Lower leg skin (tissue), 4 donors: Measurements from ENCODE around the gene PEDS1. TPM values are rescaled to one million over a fixed set of nuclear protein-coding genes. Genes with fewer than 3 reads are reported as not detected.

Experiments
- DNase-seq, 2 donors: peaks; one replicate each; pipeline ENCODE4 v3.0.0-alpha.2; 2019; ENCODE audit warnings: low spot score in 2 of 2
- H3K4me3 ChIP-seq: fragments of 200-600 bp; sonication (generic); 2 replicates; pipeline ENCODE4 v1.5.1; 2017; ENCODE audit warnings: mild to moderate bottlenecking, low read depth; ENCODE audit not compliant: poor library complexity, severe bottlenecking
- POLR2A ChIP-seq, 2 donors: fragments of 450-650 bp; IDR thresholded peaks; one replicate each; pipeline ENCODE4 v1.6.1; 2016 to 2017; ENCODE audit warnings: antibody characterized with exemption in 2 of 2, mild to moderate bottlenecking in 1 of 2, moderate library complexity in 1 of 2
- WGBS, 2 donors: methylation state at CpG; one replicate each; pipeline ENCODE4 v1.1.5; 2018; 5-methylcytosine and 5-hydroxymethylcytosine counted together
- intact Hi-C: fragments of 100-400 bp; cut with DNase I; formaldehyde crosslinking; loops from one replicate; pipeline ENCODE4 v1.15.0; 2023; ENCODE audit warnings: low total_unique reads
- total RNA-seq, 4 donors: library from RNA; depleted of rRNA; stranded (reverse); fragments of >200 nt; gene quantifications; one replicate each; pipeline ENCODE4 v1.1.0, GENCODE V29; 2016
- TF ChIP-seq, protein P1 (sequence below), 3 donors: fragments of 450-650 bp; IDR thresholded peaks; one replicate each; pipeline ENCODE4 v1.5.1; 2016; ENCODE audit warnings: antibody characterized with exemption in 3 of 3, mild to moderate bottlenecking in 3 of 3, moderate library complexity in 2 of 3

Gene PEDS1
- total RNA-seq, 4 donors from 2014 or later: 47.3 to 69.3 (median 59.6) TPM

DNA sequence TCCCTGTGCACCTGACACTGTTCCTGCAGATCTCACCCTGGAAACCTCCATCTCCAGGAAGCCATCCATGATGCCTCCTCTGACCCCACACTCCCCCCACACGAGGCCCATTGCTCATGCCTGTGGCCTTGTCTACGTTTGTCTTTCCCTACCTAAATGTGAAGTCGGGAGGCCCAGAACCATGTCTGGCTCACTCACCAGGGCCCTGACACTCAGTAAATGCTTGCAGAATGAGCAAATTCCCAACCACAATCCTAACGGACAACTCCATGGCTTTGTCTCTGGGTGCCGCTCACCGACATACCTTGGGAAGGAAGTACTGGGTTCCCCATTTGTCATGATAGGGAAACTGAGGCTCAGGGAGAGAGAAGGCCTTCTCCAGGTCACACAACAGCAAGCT lies 7.3 kb downstream of the PEDS1 start:
- 71 to 80% methylated on average over 6 of the region's 6 CpGs for WGBS, 2 donors
- no peak overlapping the region for H3K4me3 ChIP-seq
- no peak for DNase-seq
- intact Hi-C loops: no loop called here
- no peak for TF ChIP-seq POLR2A (IDR thresholded peaks at IDR 0.05)

DNA sequence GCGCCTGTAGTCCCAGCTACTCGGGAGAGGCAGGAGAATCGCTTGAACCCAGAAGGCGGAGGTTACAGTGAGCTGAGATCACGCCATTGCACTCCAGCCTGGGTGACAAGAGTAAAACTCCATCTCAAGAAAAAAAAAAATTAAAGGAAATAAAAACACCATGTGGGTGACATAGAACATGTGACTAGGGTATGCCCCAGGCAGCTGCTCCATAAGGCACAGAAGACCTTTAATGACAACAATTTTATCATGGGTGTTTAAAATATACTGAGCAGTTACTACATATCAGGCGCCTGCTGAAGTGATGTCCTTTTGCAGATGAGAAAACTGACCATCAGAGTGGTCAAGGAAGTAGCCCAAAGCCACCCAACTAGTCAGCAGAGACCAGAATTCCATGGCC lies 8.0 kb downstream of the PEDS1 start:
- intact Hi-C loops: no loop called here
- H3K4me3 ChIP-seq: no peak overlapping the region
- TF ChIP-seq, protein P1, sequence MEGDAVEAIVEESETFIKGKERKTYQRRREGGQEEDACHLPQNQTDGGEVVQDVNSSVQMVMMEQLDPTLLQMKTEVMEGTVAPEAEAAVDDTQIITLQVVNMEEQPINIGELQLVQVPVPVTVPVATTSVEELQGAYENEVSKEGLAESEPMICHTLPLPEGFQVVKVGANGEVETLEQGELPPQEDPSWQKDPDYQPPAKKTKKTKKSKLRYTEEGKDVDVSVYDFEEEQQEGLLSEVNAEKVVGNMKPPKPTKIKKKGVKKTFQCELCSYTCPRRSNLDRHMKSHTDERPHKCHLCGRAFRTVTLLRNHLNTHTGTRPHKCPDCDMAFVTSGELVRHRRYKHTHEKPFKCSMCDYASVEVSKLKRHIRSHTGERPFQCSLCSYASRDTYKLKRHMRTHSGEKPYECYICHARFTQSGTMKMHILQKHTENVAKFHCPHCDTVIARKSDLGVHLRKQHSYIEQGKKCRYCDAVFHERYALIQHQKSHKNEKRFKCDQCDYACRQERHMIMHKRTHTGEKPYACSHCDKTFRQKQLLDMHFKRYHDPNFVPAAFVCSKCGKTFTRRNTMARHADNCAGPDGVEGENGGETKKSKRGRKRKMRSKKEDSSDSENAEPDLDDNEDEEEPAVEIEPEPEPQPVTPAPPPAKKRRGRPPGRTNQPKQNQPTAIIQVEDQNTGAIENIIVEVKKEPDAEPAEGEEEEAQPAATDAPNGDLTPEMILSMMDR (IDR thresholded peaks at IDR 0.05): no peak
- no peak for TF ChIP-seq POLR2A (IDR thresholded peaks at IDR 0.05)
- DNase-seq: no peak
- WGBS, 2 donors: 81 to 82% methylated on average over 6 of the region's 6 CpGs

DNA sequence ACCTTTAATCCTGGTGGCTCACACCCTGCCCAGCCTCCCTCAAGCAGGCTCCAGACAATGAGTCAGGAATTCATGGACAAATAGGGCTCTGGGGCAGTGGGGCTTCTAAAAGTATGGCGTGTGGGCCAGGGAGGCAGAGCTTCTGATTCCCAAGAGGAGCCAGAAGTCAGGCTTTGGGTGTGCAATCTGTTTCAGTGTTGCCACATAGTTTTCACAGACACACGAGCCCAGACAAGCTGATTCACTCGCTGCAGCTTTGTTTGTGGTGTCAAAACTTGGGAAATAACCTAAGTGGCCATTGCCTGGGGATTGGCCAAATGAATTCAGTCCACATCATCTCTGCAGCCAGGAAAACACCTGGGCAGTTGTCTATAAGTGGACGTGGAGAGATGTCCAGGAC lies 9.2 kb downstream of the PEDS1 start:
- H3K4me3 ChIP-seq: no peak overlapping the region
- peak; percentile 88 to 92 for DNase-seq
- 35 to 36% methylated on average over 4 of the region's 4 CpGs for WGBS, 2 donors
- no peak for TF ChIP-seq POLR2A (IDR thresholded peaks at IDR 0.05)
- TF ChIP-seq, protein P1 (IDR thresholded peaks at IDR 0.05): no peak
- intact Hi-C loops: no loop called here

DNA sequence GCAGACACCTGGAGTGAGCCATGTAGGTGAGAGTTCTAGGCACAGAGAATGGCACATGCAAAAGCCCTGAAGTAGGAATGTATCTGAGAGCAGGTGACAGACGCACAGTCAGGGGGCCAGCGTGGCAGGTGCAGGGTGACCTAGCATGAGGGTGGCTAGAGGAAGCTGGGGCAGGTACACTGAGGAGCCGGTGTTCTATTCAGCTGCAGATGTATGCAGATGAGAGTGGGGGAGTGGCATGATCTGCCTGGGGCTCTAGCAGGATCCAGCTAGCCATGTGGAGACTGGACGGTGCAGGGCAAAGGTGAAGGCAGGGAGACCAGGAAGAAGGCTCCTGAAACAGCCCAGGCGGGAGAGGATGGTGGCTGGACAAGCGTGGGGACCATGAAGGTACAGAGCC lies 10.7 kb downstream of the PEDS1 start:
- no peak for TF ChIP-seq POLR2A (IDR thresholded peaks at IDR 0.05)
- TF ChIP-seq, protein P1 (IDR thresholded peaks at IDR 0.05): no peak
- H3K4me3 ChIP-seq: no peak overlapping the region
- WGBS, 2 donors: 71 to 73% methylated on average over 6 of the region's 6 CpGs
- DNase-seq: no peak
- intact Hi-C loops: no loop called here

DNA sequence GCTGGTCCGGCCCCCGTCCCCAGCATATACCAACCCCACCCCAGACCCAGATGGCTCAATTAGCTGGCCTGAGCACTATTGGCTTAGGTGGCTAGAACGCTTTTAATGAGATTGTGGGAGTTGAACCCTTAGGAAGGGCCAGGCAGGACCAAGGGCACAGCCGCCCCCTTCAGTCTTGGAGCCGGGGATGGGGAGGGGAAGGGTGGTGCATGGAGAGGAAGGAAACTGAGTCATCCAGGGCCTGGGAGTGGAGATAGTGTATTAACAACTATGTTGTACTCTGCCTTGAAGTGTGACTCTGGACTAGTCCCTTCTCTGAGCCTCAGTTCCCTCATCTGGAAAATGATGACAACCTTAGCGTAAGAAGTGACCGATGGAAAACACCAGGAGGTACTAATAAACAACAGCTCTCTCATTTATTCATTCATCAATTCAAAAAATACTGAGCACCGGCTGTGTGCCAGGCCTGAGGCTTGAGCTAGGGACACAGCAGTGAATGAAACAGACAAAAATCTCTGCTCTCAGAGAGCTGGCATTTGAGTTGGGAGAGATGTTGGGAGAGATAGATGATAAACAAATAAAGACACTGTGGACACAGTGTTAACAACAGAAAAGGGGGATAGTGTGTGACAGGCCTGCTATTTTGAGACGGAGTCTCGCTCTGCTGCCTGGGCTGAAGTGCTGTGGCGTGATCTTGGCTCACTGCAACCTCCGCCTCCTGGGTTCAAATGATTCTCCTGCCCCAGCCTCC lies 11.5 kb downstream of the PEDS1 start:
- 75 to 84% methylated on average over 12 of the region's 12 CpGs for WGBS, 2 donors
- TF ChIP-seq POLR2A (IDR thresholded peaks at IDR 0.05): no peak
- TF ChIP-seq, protein P1 (IDR thresholded peaks at IDR 0.05): no peak
- H3K4me3 ChIP-seq: no peak overlapping the region
- DNase-seq: no peak
- intact Hi-C loops: no loop called here

DNA sequence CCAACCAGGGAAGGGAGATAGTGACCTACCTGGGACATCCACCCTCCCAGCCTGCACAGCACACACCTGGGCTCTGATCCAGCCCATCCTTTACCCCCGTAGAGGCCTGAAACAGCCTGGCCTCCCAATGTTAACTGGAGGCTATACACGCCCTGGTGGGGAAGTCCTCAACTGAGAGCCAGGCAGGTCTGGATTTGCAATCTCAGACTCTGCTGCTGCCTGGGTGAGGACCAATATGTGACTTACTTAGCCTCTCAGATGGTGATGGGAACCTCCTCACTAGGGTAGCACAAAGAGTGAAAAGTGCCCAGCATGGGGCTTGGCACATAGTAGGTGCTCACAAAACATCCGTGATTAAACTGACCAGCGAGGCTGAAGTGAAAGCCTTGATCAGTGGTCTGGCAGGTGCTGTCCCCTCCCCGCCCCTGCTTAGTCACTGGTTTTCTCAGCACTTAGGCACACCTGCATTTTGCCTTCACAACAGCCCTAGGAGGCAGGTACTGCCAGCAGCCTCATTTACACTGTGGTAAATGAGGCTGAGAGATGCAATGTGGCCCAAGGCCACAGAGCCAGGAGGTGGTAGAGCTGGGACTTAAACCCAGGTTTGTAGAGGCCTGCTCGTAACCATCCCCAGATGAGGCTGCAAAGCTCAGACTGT lies 12.4 kb downstream of the PEDS1 start:
- no peak for TF ChIP-seq POLR2A (IDR thresholded peaks at IDR 0.05)
- TF ChIP-seq, protein P1 (IDR thresholded peaks at IDR 0.05): no peak
- intact Hi-C loops: no loop called here
- no peak for DNase-seq
- H3K4me3 ChIP-seq: no peak overlapping the region
- 46 to 81% methylated on average over 6 of the region's 6 CpGs for WGBS, 2 donors
